GM10847 (cell line): Measurements from ENCODE around the gene BNIP3.
A peak's percentile ranks its signal among the peaks of the same experiment; 100 is the strongest.

Experiments used
- POLR2A ChIP-seq: IDR thresholded peaks from 2 replicates; pipeline ENCODE4 v1.6.1; 2011; ENCODE audit not compliant: insufficient read length; ENCODE audit errors: extremely low read depth

Gene BNIP3

GRCh38 chr10:131981429-131982184 lies at the start of gene BNIP3:
TSS of gene BNIP3 (minus strand) at chr10:131981923. CDS start at chr10:131981806, 117 bp downstream.
- TF ChIP-seq POLR2A, result peak; percentile 55

- TF ChIP-seq POLR2A, result no peak
Measured at GRCh38 chr10:132030898-132031463, 49.3 kb upstream of the BNIP3 start.

- TF ChIP-seq POLR2A, result no peak
Measured at GRCh38 chr10:132028706-132029105, 47.0 kb upstream of the BNIP3 start.

GRCh38 chr10:132027423-132027983 lies 45.8 kb upstream of the BNIP3 start:
- no peak for TF ChIP-seq POLR2A

- TF ChIP-seq POLR2A, result no peak
Measured at GRCh38 chr10:132023092-132023811, 41.5 kb upstream of the BNIP3 start.

- no peak for TF ChIP-seq POLR2A
Measured at GRCh38 chr10:132022241-132022640, 40.5 kb upstream of the BNIP3 start.

GRCh38 chr10:132021504-132022143 lies 39.9 kb upstream of the BNIP3 start:
- TF ChIP-seq POLR2A, result no peak

GRCh38 chr10:132021046-132021445 lies 39.3 kb upstream of the BNIP3 start:
- no peak for TF ChIP-seq POLR2A

- no peak for TF ChIP-seq POLR2A
Measured at GRCh38 chr10:132020456-132020855, 38.7 kb upstream of the BNIP3 start.

- TF ChIP-seq POLR2A, result no peak
Measured at GRCh38 chr10:132019366-132019765, 37.6 kb upstream of the BNIP3 start.

- TF ChIP-seq POLR2A, result no peak
Measured at GRCh38 chr10:132018446-132018845, 36.7 kb upstream of the BNIP3 start.

GRCh38 chr10:132016514-132016913 lies 34.8 kb upstream of the BNIP3 start:
- TF ChIP-seq POLR2A, result no peak

GRCh38 chr10:132011445-132011844 lies 29.7 kb upstream of the BNIP3 start:
- TF ChIP-seq POLR2A, result no peak

- no peak for TF ChIP-seq POLR2A
Measured at GRCh38 chr10:132011024-132011423, 29.3 kb upstream of the BNIP3 start.

- TF ChIP-seq POLR2A, result no peak
Measured at GRCh38 chr10:132010483-132010882, 28.8 kb upstream of the BNIP3 start.
